SW480 (cell line): Measurements from ENCODE around the gene NPHP1.
"Not testable (repeated sequence)": the region's sequence is repeated elsewhere in the genome, so short reads cannot be mapped to it uniquely, and the experiment has no call there.

Source experiments
- DNase-seq: peaks from one replicate; pipeline ENCODE4 v3.0.0-alpha.2; 2016; ENCODE audit warnings: low spot score

The NPHP1 gene

GRCh38 chr2:110197452-110197851 is 7.4 kb downstream of the NPHP1 start:
- no peak for DNase-seq

- not testable (repeated sequence) for DNase-seq
Observed at GRCh38 chr2:110190169-110190568, 14.6 kb downstream of the NPHP1 start.

- DNase-seq: no peak
Observed at GRCh38 chr2:110182449-110182848, 22.4 kb downstream of the NPHP1 start.

- no peak for DNase-seq
Observed at GRCh38 chr2:110180036-110180435, 24.8 kb downstream of the NPHP1 start.

- peak; percentile 43 for DNase-seq
Observed at GRCh38 chr2:110173523-110173922, 31.3 kb downstream of the NPHP1 start.

GRCh38 chr2:110172506-110172905 is 32.3 kb downstream of the NPHP1 start:
- no peak for DNase-seq

- no peak for DNase-seq
Observed at GRCh38 chr2:110170102-110170501, 34.7 kb downstream of the NPHP1 start.

GRCh38 chr2:110167326-110168000 is 37.4 kb downstream of the NPHP1 start:
- peak; percentile 21 for DNase-seq

GRCh38 chr2:110166266-110166665 is 38.5 kb downstream of the NPHP1 start:
- no peak for DNase-seq

- peak; percentile 76 for DNase-seq
Observed at GRCh38 chr2:110157153-110157793, 47.5 kb downstream of the NPHP1 start.

GRCh38 chr2:110154828-110155227 is 50.0 kb downstream of the NPHP1 start:
- DNase-seq: not testable (repeated sequence)

GRCh38 chr2:110154188-110154587 is 50.6 kb downstream of the NPHP1 start:
- not testable (repeated sequence) for DNase-seq

GRCh38 chr2:110153416-110153815 is 51.4 kb downstream of the NPHP1 start:
- no peak for DNase-seq

GRCh38 chr2:110152943-110153342 is 51.9 kb downstream of the NPHP1 start:
- no peak for DNase-seq

GRCh38 chr2:110149330-110150220 is 55.2 kb downstream of the NPHP1 start:
- DNase-seq: peak; percentile 73

GRCh38 chr2:110146945-110147332 is 57.9 kb downstream of the NPHP1 start:
- no peak for DNase-seq

GRCh38 chr2:110146183-110146944 is 58.4 kb downstream of the NPHP1 start:
- no peak for DNase-seq

- no peak for DNase-seq
Observed at GRCh38 chr2:110143982-110144381, 60.8 kb downstream of the NPHP1 start.

GRCh38 chr2:110140401-110140800 is 64.4 kb downstream of the NPHP1 start:
- no peak for DNase-seq

GRCh38 chr2:110134025-110134424 is 70.8 kb downstream of the NPHP1 start:
- no peak for DNase-seq

GRCh38 chr2:110131166-110131565 is 73.6 kb downstream of the NPHP1 start:
- DNase-seq: no peak

- no peak for DNase-seq
Observed at GRCh38 chr2:110130757-110131156, 74.1 kb downstream of the NPHP1 start.
